Brain microvascular endothelial cell (primary cell): ENCODE measurements around the gene CECR2.

Experiments
- DNase-seq: peaks from one replicate; pipeline ENCODE4 v3.0.0-alpha.2; 2020
- H3K27ac ChIP-seq: fragments of 250-450 bp; sonication (Bioruptor Pico); 2 replicates; pipeline ENCODE4 v1.5.1; 2020; ENCODE audit warnings: mild to moderate bottlenecking, moderate library complexity
- H3K27me3 ChIP-seq: fragments of 250-450 bp; sonication (Bioruptor Pico); replicated peaks from 2 replicates; pipeline ENCODE4 v1.5.1; 2020; ENCODE audit warnings: mild to moderate bottlenecking
- H3K36me3 ChIP-seq: fragments of 250-450 bp; sonication (Bioruptor Pico); replicated peaks from 2 replicates; pipeline ENCODE4 v1.5.1; 2020; ENCODE audit warnings: mild to moderate bottlenecking
- H3K4me3 ChIP-seq: 2 replicates; pipeline ENCODE4 v1.5.1; 2011; ENCODE audit warnings: low read depth, mild to moderate bottlenecking, control low read depth, low read length, moderate library complexity
- CTCF ChIP-seq: IDR thresholded peaks from 2 replicates; pipeline ENCODE4 v1.5.1; 2011; ENCODE audit warnings: low read depth, mild to moderate bottlenecking, moderate library complexity, low read length, control low read depth, inconsistent platforms; ENCODE audit errors: missing control alignments
- in situ Hi-C: cut with HindIII; loops from 2 replicates; pipeline ENCODE4 v1.10.0; 2017; ENCODE audit warnings: low sequenced_read_pairs, low pct_ligation_motif_present

CECR2 gene

DNA sequence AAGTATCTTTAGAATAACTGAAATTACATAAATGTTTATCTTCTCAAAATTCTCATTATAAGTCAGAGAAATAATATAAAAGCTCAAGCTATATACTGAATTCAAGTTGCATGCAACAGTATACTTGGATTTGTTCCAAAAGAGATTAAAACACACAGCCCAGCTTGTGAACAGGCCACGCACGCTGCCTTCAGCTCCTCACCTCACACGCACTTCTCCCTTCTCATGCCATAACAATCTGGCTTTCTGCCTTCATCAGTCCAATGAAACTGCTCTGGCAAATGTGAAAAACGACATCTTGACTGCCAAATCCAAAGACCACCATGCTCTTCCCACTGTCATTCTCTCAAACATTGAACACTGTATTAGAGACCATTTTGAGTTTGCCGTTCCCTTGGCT is 237.2 kb downstream of the CECR2 start:
- no peak for DNase-seq
- H3K27me3 ChIP-seq: no peaks in the 10 kb centered on the region
- no peak overlapping the region for H3K4me3 ChIP-seq
- no peak for TF ChIP-seq CTCF
- H3K27ac ChIP-seq: no peak overlapping the region
- in situ Hi-C loops: no loop called here
- peaks cover 34% of the 10 kb centered on the region for H3K36me3 ChIP-seq
